ENCODE measurements around the gene KHK. TPM values are rescaled to one million over a fixed set of nuclear protein-coding genes. Genes with fewer than 3 reads are reported as not detected.

KHK gene
- polyA plus RNA-seq, 1 donor (not counting 4 experiments of a cell fraction or from before 2014, with no cell fraction given): 0.21 TPM

DNA sequence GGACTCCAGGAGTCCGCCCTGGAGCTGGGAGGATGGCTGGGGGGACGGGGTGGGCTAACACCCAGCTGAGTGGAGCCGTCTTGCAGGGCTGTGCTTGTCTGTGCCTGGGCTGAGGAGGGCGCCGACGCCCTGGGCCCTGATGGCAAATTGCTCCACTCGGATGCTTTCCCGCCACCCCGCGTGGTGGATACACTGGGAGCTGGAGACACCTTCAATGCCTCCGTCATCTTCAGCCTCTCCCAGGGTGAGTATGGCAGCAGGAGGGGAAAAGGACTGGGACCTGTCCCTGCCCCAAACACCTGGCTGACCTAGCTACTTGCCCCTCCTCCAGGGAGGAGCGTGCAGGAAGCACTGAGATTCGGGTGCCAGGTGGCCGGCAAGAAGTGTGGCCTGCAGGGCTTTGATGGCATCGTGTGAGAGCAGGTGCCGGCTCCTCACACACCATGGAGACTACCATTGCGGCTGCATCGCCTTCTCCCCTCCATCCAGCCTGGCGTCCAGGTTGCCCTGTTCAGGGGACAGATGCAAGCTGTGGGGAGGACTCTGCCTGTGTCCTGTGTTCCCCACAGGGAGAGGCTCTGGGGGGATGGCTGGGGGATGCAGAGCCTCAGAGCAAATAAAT lies 12.9 kb downstream of the KHK start:
- H3K9ac ChIP-seq (ENCODE audit: control insufficient read depth, extremely low read depth, insufficient read depth, low read length): no peak overlapping the region
- dilution Hi-C loops (cut with MboI; ENCODE audit: extremely low pct_ligation_motif_present, low sequenced_read_pairs): no loop called here
- H3K9me3 ChIP-seq (ENCODE audit: control insufficient read depth, low read depth, low read length): no peaks in the 10 kb centered on the region
- peaks cover 9% of the 10 kb centered on the region for H3K27me3 ChIP-seq (ENCODE audit: control insufficient read depth, extremely low read depth, insufficient read depth, low read length)
- no peak overlapping the region for H2AFZ ChIP-seq (ENCODE audit: control insufficient read depth, low read length)
- H3K4me2 ChIP-seq (ENCODE audit: control insufficient read depth, extremely low read depth, insufficient read depth, low read depth, low read length): no peak overlapping the region
- H3K4me1 ChIP-seq (ENCODE audit: control insufficient read depth, extremely low read depth, insufficient read depth, low read length): peaks cover 4% of the 10 kb centered on the region
- H4K20me1 ChIP-seq (ENCODE audit: control insufficient read depth, extremely low read depth, insufficient read depth, low read length): peaks cover 4% of the 10 kb centered on the region
- no peaks in the 10 kb centered on the region for H3K36me3 ChIP-seq (ENCODE audit: control insufficient read depth in 2 of 2, extremely low read depth in 1 of 2, insufficient read depth in 2 of 2, low read length in 2 of 2)
- no peaks in the 10 kb centered on the region for H3K9me1 ChIP-seq (ENCODE audit: control insufficient read depth, extremely low read depth, insufficient read depth, low read length)
- FAIRE-seq: no peak
- H3K27ac ChIP-seq (ENCODE audit: control insufficient read depth, insufficient read depth, low read length): no peak overlapping the region
- no peak overlapping the region for H3K4me3 ChIP-seq (ENCODE audit: control insufficient read depth in 2 of 3, extremely low read depth in 1 of 3, insufficient read depth in 2 of 3, low read depth in 1 of 3, low read length in 3 of 3)
- DNase-seq (ENCODE audit: low read depth, low spot score): no peak
- no peak for TF ChIP-seq EZH2 (IDR thresholded peaks at IDR 0.05; ENCODE audit: low read length)
- TF ChIP-seq, protein P1, sequence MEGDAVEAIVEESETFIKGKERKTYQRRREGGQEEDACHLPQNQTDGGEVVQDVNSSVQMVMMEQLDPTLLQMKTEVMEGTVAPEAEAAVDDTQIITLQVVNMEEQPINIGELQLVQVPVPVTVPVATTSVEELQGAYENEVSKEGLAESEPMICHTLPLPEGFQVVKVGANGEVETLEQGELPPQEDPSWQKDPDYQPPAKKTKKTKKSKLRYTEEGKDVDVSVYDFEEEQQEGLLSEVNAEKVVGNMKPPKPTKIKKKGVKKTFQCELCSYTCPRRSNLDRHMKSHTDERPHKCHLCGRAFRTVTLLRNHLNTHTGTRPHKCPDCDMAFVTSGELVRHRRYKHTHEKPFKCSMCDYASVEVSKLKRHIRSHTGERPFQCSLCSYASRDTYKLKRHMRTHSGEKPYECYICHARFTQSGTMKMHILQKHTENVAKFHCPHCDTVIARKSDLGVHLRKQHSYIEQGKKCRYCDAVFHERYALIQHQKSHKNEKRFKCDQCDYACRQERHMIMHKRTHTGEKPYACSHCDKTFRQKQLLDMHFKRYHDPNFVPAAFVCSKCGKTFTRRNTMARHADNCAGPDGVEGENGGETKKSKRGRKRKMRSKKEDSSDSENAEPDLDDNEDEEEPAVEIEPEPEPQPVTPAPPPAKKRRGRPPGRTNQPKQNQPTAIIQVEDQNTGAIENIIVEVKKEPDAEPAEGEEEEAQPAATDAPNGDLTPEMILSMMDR (optimal IDR thresholded peaks at IDR 0.05 in 1 of 3, IDR thresholded peaks at IDR 0.05 in 1 of 3, conservative IDR thresholded peaks at IDR 0.05 in 1 of 3; ENCODE audit: extremely low read depth in 1 of 3, insufficient read depth in 2 of 3, low read length in 3 of 3): no peak
- no peaks in the 10 kb centered on the region for H3K79me2 ChIP-seq (ENCODE audit: control insufficient read depth, insufficient read depth, low read length)

DNA sequence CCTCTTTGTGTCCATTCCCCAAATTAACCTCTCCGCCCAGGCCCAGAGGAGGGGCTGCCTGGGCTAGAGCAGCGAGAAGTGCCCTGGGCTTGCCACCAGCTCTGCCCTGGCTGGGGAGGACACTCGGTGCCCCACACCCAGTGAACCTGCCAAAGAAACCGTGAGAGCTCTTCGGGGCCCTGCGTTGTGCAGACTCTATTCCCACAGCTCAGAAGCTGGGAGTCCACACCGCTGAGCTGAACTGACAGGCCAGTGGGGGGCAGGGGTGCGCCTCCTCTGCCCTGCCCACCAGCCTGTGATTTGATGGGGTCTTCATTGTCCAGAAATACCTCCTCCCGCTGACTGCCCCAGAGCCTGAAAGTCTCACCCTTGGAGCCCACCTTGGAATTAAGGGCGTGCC lies 13.5 kb downstream of the KHK start:
- DNase-seq (ENCODE audit: low read depth, low spot score) (no peak), FAIRE-seq (no peak)
- TF ChIP-seq, protein P1 (optimal IDR thresholded peaks at IDR 0.05 in 1 of 3, IDR thresholded peaks at IDR 0.05 in 1 of 3, conservative IDR thresholded peaks at IDR 0.05 in 1 of 3; ENCODE audit: extremely low read depth in 1 of 3, insufficient read depth in 2 of 3, low read length in 3 of 3): no peak
- no peak for TF ChIP-seq EZH2 (IDR thresholded peaks at IDR 0.05; ENCODE audit: low read length)
- Histone ChIP-seq H3K36me3 (ENCODE audit: control insufficient read depth in 2 of 2, extremely low read depth in 1 of 2, insufficient read depth in 2 of 2, low read length in 2 of 2) (no peaks in the 10 kb centered on the region), H3K4me2 (ENCODE audit: control insufficient read depth, extremely low read depth, insufficient read depth, low read depth, low read length) (no peak overlapping the region), H3K79me2 (ENCODE audit: control insufficient read depth, insufficient read depth, low read length) (no peaks in the 10 kb centered on the region), H3K9me3 (ENCODE audit: control insufficient read depth, low read depth, low read length) (no peaks in the 10 kb centered on the region), H3K4me3 (ENCODE audit: control insufficient read depth in 2 of 3, extremely low read depth in 1 of 3, insufficient read depth in 2 of 3, low read depth in 1 of 3, low read length in 3 of 3) (no peak overlapping the region), H4K20me1 (ENCODE audit: control insufficient read depth, extremely low read depth, insufficient read depth, low read length) (peaks cover 4% of the 10 kb centered on the region), H3K9ac (ENCODE audit: control insufficient read depth, extremely low read depth, insufficient read depth, low read length) (no peak overlapping the region), H2AFZ (ENCODE audit: control insufficient read depth, low read length) (no peak overlapping the region), H3K4me1 (ENCODE audit: control insufficient read depth, extremely low read depth, insufficient read depth, low read length) (peaks cover 4% of the 10 kb centered on the region), H3K9me1 (ENCODE audit: control insufficient read depth, extremely low read depth, insufficient read depth, low read length) (no peaks in the 10 kb centered on the region), H3K27me3 (ENCODE audit: control insufficient read depth, extremely low read depth, insufficient read depth, low read length) (peaks cover 9% of the 10 kb centered on the region), H3K27ac (ENCODE audit: control insufficient read depth, insufficient read depth, low read length) (no peak overlapping the region)
- dilution Hi-C loops (cut with MboI; ENCODE audit: extremely low pct_ligation_motif_present, low sequenced_read_pairs): no loop called here

Data from keratinocyte (primary cell).